DOHH2 (cell line): ENCODE data around the gene P2RX3.

Source experiments
- CTCF ChIP-seq: fragments of 200-600 bp; sonication (generic); IDR thresholded peaks from one replicate; pipeline ENCODE4 v1.5.1; 2014; ENCODE audit warnings: antibody characterized with exemption, mild to moderate bottlenecking, low read depth, low read length; ENCODE audit not compliant: poor library complexity, severe bottlenecking
- EZH2phosphoT487 ChIP-seq: fragments of 200-600 bp; sonication (generic); IDR thresholded peaks from 2 replicates; pipeline ENCODE4 v1.6.1; 2017; ENCODE audit warnings: borderline replicate concordance, mild to moderate bottlenecking, antibody characterized with exemption, low read length, moderate library complexity, mixed read lengths

- TF ChIP-seq CTCF (no peak), EZH2phosphoT487 (no peak)
Measured at GRCh38 chr11:57376095-57377090, 38.2 kb downstream of the P2RX3 start.
